Left lobe of liver (tissue), 2 donors: ENCODE measurements around the gene AHR. TPM values are rescaled to one million over a fixed set of nuclear protein-coding genes. Genes with fewer than 3 reads are reported as not detected.
"Not testable (repeated sequence)": the region's sequence is repeated elsewhere in the genome, so short reads cannot be mapped to it uniquely, and the experiment has no call there.

Source experiments
- ATAC-seq: fragments of 200-7000 bp; cut with Tn5 transposase; one replicate; pipeline ENCODE4 v1.9.1; 2020; ENCODE audit warnings: mild to moderate bottlenecking, moderate library complexity
- DNase-seq: peaks from one replicate; pipeline ENCODE4 v3.0.0-alpha.2; 2020; ENCODE audit warnings: low spot score
- total RNA-seq: library from RNA; stranded (reverse); gene quantifications from one replicate; pipeline ENCODE4 v1.2.1, GENCODE V29; 2021
- donor health status: DM: no; HTN: no; CAD: no; lungs with moderate emphysema.
- donor health status: DM: no; HTN: yes; CAD: no.

AHR gene
- total RNA-seq, 1 donor from 2014 or later: 24.7 TPM

GRCh38 chr7:17371671-17372524, 73.4 kb downstream of the AHR start:
- ATAC-seq (no peak), DNase-seq (no peak)

- ATAC-seq: no peak
- no peak for DNase-seq
These were observed 75.7 kb downstream of the AHR start for GRCh38 chr7:17374157-17374556.

- ATAC-seq: no peak
- DNase-seq: no peak
These were observed 76.2 kb downstream of the AHR start for GRCh38 chr7:17374654-17375053.

GRCh38 chr7:17376595-17376994, 78.1 kb downstream of the AHR start:
- peak; percentile 84 for ATAC-seq
- DNase-seq: no peak

GRCh38 chr7:17380736-17381662, 82.5 kb downstream of the AHR start:
- no peak for ATAC-seq
- DNase-seq: no peak

- ATAC-seq: peak; percentile 29
These were observed 84.2 kb downstream of the AHR start for GRCh38 chr7:17382408-17383354.

DNA sequence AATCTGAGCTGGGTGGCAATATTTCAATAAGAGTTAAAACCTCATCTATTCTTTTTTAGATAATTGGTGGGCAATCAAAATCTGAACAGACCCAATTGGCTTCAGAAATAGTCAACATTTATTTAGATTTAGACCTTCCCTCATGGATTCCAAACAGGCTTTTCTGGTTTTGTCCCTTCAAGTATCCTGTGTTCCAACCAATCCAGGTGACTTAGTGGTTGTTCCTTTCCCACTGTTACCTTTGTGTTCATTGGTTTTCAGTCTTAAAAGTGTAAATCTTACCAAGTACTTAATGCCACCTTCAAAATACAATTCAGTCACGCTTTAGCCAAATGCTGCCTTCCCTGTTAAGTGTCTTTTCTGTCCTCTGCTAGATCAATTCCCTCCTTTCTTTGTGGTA, 85.9 kb downstream of the AHR start:
- ATAC-seq: no peak
- DNase-seq: no peak

More at GRCh38 chr7:17382408-17383354, 84.2 kb downstream of the AHR start:
- not testable (repeated sequence) for DNase-seq

DNA sequence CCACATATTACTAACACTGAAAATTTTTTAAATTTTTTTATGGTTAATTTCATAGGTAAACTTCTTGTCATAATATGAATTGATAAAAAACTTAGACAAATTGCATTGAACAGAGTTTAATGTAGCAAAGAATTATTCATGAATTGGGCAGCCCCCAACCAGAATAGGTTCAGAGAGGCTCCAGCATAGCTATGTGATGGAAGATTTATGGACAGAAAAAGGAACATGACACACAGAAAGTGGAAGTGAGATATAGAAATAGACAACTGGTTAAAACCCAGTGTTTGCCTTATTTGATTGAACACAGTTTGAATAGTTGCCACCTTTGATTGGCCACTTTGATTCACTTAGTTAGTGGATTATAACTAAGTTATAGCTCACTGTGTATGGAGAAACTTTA, 87.2 kb downstream of the AHR start:
- DNase-seq: no peak

GRCh38 chr7:17390392-17390791, 91.9 kb downstream of the AHR start:
- no peak for ATAC-seq
- no peak for DNase-seq

More for the DNA sequence above, 87.2 kb downstream of the AHR start:
- no peak for ATAC-seq

GRCh38 chr7:17391366-17391765, 92.9 kb downstream of the AHR start:
- ATAC-seq (no peak), DNase-seq (no peak)

DNA sequence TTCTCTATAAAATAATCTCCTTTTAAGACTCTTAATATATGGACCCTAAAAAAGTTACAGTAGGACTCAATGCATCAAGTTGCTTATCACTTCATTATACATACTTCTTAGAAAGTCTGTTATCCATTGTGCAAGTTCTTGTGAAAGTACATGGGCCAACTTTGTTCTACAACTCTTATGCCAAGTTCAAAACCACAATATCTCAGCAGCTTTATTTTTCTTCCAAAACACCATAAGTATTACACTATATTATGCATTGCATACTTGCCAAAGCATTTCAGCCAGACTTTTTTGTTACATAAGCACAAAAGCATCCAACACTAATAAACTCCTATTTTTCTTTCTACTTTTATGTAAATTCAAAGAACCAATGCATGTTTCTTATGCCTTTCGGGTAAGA, 94.4 kb downstream of the AHR start:
- DNase-seq: no peak
- no peak for ATAC-seq

GRCh38 chr7:17394563-17394962, 96.1 kb downstream of the AHR start:
- not testable (repeated sequence) for DNase-seq, ATAC-seq
